Peyer's patch (tissue), 4 donors: ENCODE measurements around the gene ZBTB48.

Source experiments
- POLR2A ChIP-seq, 2 donors: fragments of 450-650 bp; IDR thresholded peaks; one replicate each; pipeline ENCODE4 v1.5.1; 2017; ENCODE audit warnings: antibody characterized with exemption in 2 of 2, mild to moderate bottlenecking in 2 of 2, moderate library complexity in 2 of 2
- TF ChIP-seq, protein P1 (sequence below), 6 experiments: fragments of 450-650 bp in 4 of 6; fragments of 200-600 bp in 2 of 6; sonication (generic) in 1 of 6; IDR thresholded peaks; one replicate each; pipeline ENCODE4 v1.5.1; 2017 to 2019; ENCODE audit warnings: antibody characterized with exemption in 6 of 6, mild to moderate bottlenecking in 3 of 6, moderate library complexity in 1 of 6

DNA sequence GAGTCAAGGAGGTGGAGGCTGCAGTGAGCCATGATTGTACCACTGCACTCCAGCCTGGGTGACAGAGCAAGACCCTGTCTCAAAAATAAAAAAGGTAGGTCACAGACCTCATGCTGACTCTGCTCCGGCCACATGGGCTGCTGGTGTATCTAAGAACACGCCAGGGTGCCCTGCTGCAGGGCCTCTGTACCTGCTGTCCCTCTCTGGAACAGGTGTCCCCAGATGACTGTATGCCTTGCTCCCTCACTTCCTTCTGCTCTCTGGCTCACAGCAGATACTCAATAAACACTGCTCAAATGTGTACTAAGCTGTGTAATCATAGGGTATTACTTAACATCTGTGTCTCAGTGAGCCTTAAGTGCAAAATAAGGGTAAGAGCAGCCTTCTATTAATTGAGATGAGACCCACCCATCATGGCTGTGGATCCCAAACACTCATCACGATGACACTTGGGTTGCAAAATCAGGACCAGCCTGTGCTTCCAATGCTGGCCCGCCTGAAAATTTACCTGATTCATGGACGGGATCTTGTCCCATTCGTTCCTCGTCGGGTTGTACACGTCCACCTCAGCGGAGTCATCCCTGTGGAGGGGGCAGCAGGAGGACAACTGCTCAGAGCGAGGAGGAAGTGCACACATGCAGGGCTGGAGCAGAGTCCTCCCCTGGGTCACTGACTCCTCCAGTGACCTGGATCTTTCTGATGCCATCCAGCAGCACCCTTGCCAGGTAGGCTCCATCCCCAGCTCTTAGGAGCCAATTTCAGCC lies 15.4 kb downstream of the ZBTB48 start:
- TF ChIP-seq, protein P1, sequence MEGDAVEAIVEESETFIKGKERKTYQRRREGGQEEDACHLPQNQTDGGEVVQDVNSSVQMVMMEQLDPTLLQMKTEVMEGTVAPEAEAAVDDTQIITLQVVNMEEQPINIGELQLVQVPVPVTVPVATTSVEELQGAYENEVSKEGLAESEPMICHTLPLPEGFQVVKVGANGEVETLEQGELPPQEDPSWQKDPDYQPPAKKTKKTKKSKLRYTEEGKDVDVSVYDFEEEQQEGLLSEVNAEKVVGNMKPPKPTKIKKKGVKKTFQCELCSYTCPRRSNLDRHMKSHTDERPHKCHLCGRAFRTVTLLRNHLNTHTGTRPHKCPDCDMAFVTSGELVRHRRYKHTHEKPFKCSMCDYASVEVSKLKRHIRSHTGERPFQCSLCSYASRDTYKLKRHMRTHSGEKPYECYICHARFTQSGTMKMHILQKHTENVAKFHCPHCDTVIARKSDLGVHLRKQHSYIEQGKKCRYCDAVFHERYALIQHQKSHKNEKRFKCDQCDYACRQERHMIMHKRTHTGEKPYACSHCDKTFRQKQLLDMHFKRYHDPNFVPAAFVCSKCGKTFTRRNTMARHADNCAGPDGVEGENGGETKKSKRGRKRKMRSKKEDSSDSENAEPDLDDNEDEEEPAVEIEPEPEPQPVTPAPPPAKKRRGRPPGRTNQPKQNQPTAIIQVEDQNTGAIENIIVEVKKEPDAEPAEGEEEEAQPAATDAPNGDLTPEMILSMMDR (IDR thresholded peaks at IDR 0.05): no peak
- TF ChIP-seq POLR2A (IDR thresholded peaks at IDR 0.05): no peak
